Measurements from ENCODE around the gene PLTP.

PLTP gene

DNA sequence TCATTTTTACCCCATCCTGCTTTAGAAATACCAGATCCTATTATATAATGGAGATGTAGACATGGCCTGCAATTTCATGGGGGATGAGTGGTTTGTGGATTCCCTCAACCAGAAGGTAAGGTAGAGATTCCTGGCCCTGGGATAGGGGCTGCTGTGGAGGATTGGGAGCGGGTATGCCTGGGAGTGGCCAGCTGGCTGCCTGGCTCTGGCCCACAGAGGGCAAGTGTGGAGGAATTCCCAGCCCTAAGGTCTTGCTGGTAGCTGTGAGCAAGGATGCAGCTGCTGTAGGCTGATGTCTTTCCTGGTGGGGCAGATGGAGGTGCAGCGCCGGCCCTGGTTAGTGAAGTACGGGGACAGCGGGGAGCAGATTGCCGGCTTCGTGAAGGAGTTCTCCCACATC is 14.3 kb downstream of the PLTP start:
- TF ChIP-seq, protein P1, sequence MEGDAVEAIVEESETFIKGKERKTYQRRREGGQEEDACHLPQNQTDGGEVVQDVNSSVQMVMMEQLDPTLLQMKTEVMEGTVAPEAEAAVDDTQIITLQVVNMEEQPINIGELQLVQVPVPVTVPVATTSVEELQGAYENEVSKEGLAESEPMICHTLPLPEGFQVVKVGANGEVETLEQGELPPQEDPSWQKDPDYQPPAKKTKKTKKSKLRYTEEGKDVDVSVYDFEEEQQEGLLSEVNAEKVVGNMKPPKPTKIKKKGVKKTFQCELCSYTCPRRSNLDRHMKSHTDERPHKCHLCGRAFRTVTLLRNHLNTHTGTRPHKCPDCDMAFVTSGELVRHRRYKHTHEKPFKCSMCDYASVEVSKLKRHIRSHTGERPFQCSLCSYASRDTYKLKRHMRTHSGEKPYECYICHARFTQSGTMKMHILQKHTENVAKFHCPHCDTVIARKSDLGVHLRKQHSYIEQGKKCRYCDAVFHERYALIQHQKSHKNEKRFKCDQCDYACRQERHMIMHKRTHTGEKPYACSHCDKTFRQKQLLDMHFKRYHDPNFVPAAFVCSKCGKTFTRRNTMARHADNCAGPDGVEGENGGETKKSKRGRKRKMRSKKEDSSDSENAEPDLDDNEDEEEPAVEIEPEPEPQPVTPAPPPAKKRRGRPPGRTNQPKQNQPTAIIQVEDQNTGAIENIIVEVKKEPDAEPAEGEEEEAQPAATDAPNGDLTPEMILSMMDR (IDR thresholded peaks at IDR 0.05): no peak
- no peak overlapping the region for H3K27ac ChIP-seq

DNA sequence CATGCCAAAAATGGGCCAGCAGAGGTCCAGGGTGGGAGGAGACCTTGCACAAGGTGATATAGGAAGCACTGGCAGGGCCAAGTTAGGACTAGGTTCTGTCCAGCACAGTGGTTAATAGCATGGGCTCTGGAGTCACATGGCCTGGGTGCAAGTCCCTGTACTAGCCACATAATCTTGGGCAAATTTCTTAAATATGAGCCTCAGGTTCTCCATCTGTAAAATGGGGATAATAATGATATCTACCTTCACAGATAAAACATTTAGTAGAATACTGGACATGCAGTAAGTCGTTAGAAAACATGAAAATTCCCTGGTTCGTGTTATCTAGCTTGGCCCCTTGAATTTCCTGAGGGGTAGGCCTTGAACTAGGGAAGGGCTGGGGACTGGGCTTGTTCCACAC is 14.7 kb downstream of the PLTP start:
- no peaks in the 10 kb centered on the region for H3K27me3 ChIP-seq (ENCODE audit: control insufficient read depth, insufficient read depth, low read length)
- H3K4me1 ChIP-seq: no peaks in the 10 kb centered on the region
- H2AFZ ChIP-seq: no peak overlapping the region
- H3K4me2 ChIP-seq (ENCODE audit: low read length): no peak overlapping the region
- TF ChIP-seq, protein P1 (IDR thresholded peaks at IDR 0.05): no peak
- H3K9ac ChIP-seq: no peak overlapping the region
- no peaks in the 10 kb centered on the region for H3K79me2 ChIP-seq
- H3K9me3 ChIP-seq (ENCODE audit: control insufficient read depth, low read length): no peaks in the 10 kb centered on the region
- no peak overlapping the region for H3K4me3 ChIP-seq (ENCODE audit: low read depth, low read length)
- no peak overlapping the region for H3K27ac ChIP-seq
- no peaks in the 10 kb centered on the region for H3K36me3 ChIP-seq (ENCODE audit: control insufficient read depth, insufficient read depth, low read length)

More for the DNA sequence above, 14.3 kb downstream of the PLTP start:
- Histone ChIP-seq H3K4me3 (ENCODE audit: low read depth, low read length) (no peak overlapping the region), H3K9ac (no peak overlapping the region), H3K27me3 (ENCODE audit: control insufficient read depth, insufficient read depth, low read length) (no peaks in the 10 kb centered on the region), H2AFZ (no peak overlapping the region), H3K36me3 (ENCODE audit: control insufficient read depth, insufficient read depth, low read length) (no peaks in the 10 kb centered on the region), H3K79me2 (no peaks in the 10 kb centered on the region), H3K9me3 (ENCODE audit: control insufficient read depth, low read length) (no peaks in the 10 kb centered on the region), H3K4me2 (ENCODE audit: low read length) (no peak overlapping the region), H3K4me1 (no peaks in the 10 kb centered on the region)

DNA sequence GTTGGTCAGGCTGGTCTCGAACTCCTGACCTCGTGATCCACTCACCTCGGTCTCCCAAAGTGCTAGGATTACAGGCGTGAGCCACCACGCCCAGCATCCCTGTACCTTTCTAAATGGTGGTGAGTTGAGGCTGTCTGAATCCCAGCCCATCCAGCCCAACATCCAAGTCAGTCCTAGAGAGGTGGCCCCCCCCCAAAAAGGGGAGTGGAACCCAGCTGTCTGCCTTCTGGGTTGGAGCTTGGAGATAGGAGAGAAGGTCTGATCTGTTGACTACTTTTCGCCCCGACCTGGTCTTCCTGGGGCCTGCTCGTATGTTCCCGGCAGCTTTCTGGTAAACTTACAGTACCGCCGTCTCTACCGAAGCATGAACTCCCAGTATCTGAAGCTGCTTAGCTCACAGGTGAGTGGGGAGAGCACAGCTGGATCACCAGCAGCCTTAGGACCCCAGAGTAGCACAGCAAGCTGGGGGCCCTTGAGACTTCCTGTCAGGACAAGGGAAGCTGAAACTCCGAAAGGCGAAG is 15.3 kb downstream of the PLTP start:
- no peak overlapping the region for H3K27ac ChIP-seq
- no peaks in the 10 kb centered on the region for H3K79me2 ChIP-seq
- H3K4me2 ChIP-seq (ENCODE audit: low read length): no peak overlapping the region
- H2AFZ ChIP-seq: no peak overlapping the region
- no peaks in the 10 kb centered on the region for H3K9me3 ChIP-seq (ENCODE audit: control insufficient read depth, low read length)
- H3K9ac ChIP-seq: no peak overlapping the region
- H3K36me3 ChIP-seq (ENCODE audit: control insufficient read depth, insufficient read depth, low read length): no peaks in the 10 kb centered on the region
- H3K27me3 ChIP-seq (ENCODE audit: control insufficient read depth, insufficient read depth, low read length): no peaks in the 10 kb centered on the region
- H3K4me3 ChIP-seq (ENCODE audit: low read depth, low read length): no peak overlapping the region
- TF ChIP-seq, protein P1 (IDR thresholded peaks at IDR 0.05): no peak
- H3K4me1 ChIP-seq: peaks cover 1% of the 10 kb centered on the region

DNA sequence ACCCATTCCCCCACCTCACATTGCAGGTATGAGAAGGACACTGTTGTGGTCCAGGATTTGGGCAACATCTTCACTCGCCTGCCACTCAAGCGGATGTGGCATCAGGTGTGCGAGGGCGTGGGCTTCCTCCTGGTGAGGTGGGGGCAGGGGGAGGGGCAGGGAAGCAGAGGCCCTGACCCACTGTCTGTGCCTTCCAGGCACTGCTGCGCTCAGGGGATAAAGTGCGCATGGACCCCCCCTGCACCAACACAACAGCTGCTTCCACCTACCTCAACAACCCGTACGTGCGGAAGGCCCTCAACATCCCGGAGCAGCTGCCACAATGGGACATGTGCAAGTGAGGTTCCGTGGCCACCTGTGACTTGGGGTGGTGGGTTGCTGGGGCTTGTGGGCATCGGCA is 17.2 kb downstream of the PLTP start:
- no peaks in the 10 kb centered on the region for H3K27me3 ChIP-seq (ENCODE audit: control insufficient read depth, insufficient read depth, low read length)
- no peaks in the 10 kb centered on the region for H3K9me3 ChIP-seq (ENCODE audit: control insufficient read depth, low read length)
- no peak overlapping the region for H2AFZ ChIP-seq
- no peak overlapping the region for H3K4me2 ChIP-seq (ENCODE audit: low read length)
- H3K79me2 ChIP-seq: no peaks in the 10 kb centered on the region
- no peak overlapping the region for H3K4me3 ChIP-seq (ENCODE audit: low read depth, low read length)
- TF ChIP-seq, protein P1 (IDR thresholded peaks at IDR 0.05): no peak
- no peak overlapping the region for H3K9ac ChIP-seq
- no peak overlapping the region for H3K27ac ChIP-seq
- peaks cover 3% of the 10 kb centered on the region for H3K4me1 ChIP-seq
- no peaks in the 10 kb centered on the region for H3K36me3 ChIP-seq (ENCODE audit: control insufficient read depth, insufficient read depth, low read length)

DNA sequence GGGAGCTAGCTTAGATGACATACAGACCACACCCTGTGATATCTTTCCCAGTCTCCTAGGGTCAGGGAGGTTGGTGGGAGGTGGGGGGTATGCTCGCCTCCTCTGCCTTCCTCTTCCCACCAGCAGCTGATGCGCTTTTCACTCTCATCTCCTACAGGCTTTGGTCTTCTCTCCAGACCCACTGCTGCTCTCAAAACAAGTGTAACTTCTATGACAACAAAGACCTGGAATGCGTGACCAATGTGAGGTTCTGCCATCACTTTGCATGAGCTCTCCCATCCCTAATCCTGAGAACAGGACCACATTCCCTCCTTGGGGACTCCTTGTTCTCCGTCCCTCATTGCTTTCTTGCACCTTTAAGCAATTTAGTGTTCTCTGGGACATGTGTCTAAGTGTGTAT is 18.1 kb downstream of the PLTP start:
- Histone ChIP-seq H3K4me2 (ENCODE audit: low read length) (no peak overlapping the region), H3K27me3 (ENCODE audit: control insufficient read depth, insufficient read depth, low read length) (no peaks in the 10 kb centered on the region), H3K4me3 (ENCODE audit: low read depth, low read length) (no peak overlapping the region), H3K27ac (no peak overlapping the region), H3K4me1 (peaks cover 3% of the 10 kb centered on the region), H3K36me3 (ENCODE audit: control insufficient read depth, insufficient read depth, low read length) (no peaks in the 10 kb centered on the region), H3K79me2 (no peaks in the 10 kb centered on the region), H3K9me3 (ENCODE audit: control insufficient read depth, low read length) (no peaks in the 10 kb centered on the region), H3K9ac (no peak overlapping the region), H2AFZ (no peak overlapping the region)
- TF ChIP-seq, protein P1 (IDR thresholded peaks at IDR 0.05): no peak
